ENCODE data around the gene SNU13.
"Not testable (repeated sequence)": the region's sequence is repeated elsewhere in the genome, so short reads cannot be mapped to it uniquely, and the experiment has no call there.

Gene SNU13

DNA sequence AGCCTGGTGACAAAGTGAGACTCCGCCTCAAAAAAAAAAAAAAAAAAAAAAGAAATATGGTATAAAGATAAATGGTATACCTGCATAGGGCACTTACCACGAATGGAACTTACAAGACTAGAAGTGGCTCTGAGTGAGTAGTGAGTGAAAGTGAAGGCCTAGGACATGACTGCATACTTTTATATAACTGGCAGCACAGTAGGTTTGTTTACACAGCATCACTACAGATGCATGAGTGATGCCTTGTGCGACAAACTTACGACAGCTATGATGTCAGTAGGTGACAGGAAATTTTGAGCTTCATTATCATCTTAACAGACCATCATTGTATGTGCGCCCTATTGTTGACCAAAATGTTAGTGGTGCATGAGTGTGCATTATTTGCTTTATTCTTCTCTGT is 49.9 kb downstream of the SNU13 start:
- DNase-seq, result no peak

DNA sequence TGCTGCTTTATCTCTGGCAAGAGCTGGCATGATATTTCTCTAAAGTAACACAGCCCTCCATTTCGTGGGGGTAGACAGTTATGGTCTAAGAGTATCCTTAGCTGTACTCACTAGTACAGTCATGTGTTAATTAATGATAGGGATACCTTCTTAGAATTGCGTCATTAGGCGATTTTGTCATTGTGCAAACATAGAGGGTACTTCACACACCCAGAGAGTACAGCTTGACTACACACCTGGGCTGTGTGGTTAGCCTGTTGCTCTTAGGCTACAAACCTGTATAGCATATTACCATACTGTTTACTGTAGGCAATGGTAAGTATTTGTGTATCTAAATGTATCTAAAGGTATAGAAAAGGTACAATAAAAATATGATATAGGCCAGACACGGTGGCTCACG is 50.5 kb downstream of the SNU13 start:
- no peak for DNase-seq

DNA sequence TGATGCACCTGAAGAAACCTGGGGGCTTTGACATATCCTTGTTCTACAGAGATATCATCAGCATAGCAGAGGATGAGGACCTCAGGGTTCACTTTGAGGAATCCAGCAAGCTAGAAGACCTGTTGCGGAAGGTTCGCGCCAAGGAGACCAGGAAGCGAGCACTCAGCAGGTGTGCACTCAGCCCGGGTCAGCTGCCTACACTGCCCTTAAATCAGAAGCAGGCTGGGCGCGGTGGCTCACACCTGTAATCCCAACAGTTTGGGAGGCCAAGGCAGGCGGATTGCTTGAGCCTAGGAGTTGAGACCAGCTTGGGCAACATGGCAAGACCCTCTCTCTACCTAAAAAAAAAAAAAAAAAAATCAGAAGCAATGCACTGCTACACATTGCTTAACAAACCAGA is 51.0 kb downstream of the SNU13 start:
- DNase-seq, result not testable (repeated sequence)

DNA sequence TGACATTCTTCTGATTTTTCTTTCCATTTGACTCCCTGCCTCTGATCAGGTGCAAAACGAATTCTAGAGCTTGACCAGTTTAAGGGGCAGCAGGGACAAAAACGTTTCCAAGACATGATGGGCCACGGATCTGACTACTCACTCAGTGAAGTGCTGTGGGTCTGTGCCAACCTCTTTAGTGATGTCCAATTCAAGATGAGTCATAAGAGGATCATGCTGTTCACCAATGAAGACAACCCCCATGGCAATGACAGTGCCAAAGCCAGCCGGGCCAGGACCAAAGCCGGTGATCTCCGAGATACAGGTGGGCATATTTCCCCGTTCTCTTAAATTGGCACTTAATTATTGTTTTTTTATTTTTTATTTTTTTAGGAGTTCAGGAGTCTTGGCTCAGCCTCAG is 52.2 kb downstream of the SNU13 start:
- no peak for DNase-seq

DNA sequence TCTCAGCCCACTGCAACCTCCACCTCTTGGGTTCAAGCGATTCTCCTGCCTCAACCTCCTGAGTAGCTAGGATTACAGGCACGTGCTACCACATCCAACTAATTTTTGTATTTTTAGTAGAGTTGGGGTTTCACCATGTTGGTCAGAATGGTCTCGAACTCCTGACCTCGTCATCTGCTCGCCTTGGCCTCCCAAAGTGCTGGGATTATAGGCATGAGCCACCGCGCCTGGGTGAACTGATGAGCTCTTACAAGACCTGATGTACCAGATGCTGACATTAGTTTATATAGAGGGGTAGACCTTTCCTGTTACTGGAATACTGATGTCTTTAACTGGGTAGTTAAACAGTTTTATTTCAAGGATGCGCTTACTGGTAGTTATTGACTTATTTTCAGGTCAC is 54.1 kb downstream of the SNU13 start:
- DNase-seq, result not testable (repeated sequence)

DNA sequence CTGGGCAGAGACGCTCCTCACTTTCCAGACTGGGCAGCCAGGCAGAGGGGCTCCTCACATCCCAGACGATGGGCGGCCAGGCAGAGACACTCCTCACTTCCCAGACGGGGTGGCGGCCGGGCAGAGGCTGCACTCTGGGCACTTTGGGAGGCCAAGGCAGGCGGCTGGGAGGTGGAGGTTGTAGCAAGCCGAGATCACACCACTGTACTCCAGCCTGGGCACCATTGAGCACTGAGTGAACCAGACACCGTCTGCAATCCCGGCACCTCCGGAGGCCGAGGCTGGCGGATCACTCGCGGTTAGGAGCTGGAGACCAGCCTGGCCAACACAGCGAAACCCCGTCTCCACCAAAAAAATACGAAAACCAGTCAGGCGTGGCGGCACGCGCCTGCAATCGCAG is 57.1 kb downstream of the SNU13 start:
- not testable (repeated sequence) for DNase-seq

DNA sequence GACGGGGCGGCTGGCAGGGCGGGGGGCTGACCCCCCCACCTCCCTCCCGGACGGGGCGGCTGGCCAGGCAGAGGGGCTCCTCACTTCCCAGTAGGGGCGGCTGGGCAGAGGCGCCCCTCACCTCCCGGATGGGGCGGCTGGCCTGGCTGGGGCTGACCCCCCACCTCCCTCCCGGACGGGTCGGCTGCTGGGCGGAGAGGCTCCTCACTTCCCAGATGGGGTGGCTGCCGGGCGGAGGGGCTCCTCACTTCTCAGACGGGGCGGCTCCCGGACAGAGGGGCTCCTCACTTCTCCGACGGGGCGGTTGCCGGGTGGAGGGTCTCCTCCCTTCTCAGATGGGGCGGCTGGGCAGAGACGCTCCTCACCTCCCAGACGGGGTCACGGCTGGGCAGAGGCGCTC is 57.6 kb downstream of the SNU13 start:
- DNase-seq, result not testable (repeated sequence)

DNA sequence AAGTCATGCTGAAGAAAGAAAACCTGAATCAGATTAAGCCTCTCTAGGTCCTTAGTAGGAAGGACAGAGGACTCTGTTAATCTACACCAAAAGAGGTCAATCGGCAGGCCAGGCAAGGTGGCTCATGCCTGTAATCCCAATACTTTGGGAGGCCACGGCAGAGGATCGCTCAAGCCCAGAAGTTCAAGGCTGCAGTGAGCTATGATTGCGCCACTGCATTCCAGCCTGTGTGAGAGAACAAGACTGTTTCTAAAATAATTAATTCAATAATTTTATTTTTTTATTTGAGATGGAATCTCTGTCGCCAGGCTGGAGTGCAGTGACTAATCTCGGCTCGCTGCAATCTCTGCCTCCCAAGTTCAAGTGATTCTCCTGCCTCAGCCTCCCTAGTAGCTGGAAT is 63.1 kb downstream of the SNU13 start:
- DNase-seq, result no peak

All from suppressor macrophage treated with lipopolysaccharide for 1 hour (primary cell).